Colonic mucosa (tissue), 4 donors: Measurements from ENCODE around the gene KHDC3L. TPM values are rescaled to one million over a fixed set of nuclear protein-coding genes. Genes with fewer than 3 reads are reported as not detected.

Source experiments
- DNase-seq: peaks from one replicate; pipeline ENCODE4 v3.0.0-alpha.2; 2020
- H3K27ac ChIP-seq: fragments of 200-600 bp; one replicate; pipeline ENCODE4 v1.8.0; 2021
- H3K27me3 ChIP-seq: fragments of 200-600 bp; one replicate; pipeline ENCODE4 v1.8.0; 2021
- H3K36me3 ChIP-seq: fragments of 200-600 bp; one replicate; pipeline ENCODE4 v1.8.0; 2021
- H3K4me1 ChIP-seq: fragments of 200-600 bp; one replicate; pipeline ENCODE4 v1.8.0; 2021; ENCODE audit warnings: mild to moderate bottlenecking
- H3K4me3 ChIP-seq: fragments of 200-600 bp; one replicate; pipeline ENCODE4 v1.8.0; 2021
- H3K9ac ChIP-seq, 2 donors: one replicate each; pipeline ENCODE4 v1.7.0; 2013; ENCODE audit warnings: control low read depth in 2 of 2, low read depth in 2 of 2, low read length in 2 of 2
- H3K9me3 ChIP-seq: fragments of 200-600 bp; one replicate; pipeline ENCODE4 v1.8.0; 2021
- intact Hi-C: fragments of 100-400 bp; cut with DNase I; formaldehyde crosslinking; loops from one replicate; pipeline ENCODE4 v1.14.1; 2022
- total RNA-seq, 2 donors: library from RNA; stranded (reverse); fragmentation: NEBNext Ultra II Directional in 1 of 2; extraction: Animal tissue kit (Norgen Biotek cat#: 25700) in 1 of 2; gene quantifications; one replicate each; pipeline ENCODE4 v1.2.1, GENCODE V29; 2021
- TF ChIP-seq, protein P1 (sequence below): fragments of 200-600 bp; IDR thresholded peaks from one replicate; pipeline ENCODE4 v1.8.0; 2022; ENCODE audit warnings: antibody characterized with exemption, mild to moderate bottlenecking
- donor health status: healthy.
- donor health status: DM: no; HTN: no; CAD: no.
- donor health status: DM: no; HTN: no; CAD: no.

The KHDC3L gene
- not detected for total RNA-seq

GRCh38 chr6:73362358-73362757 is at the start of gene KHDC3L:
Gene KHDC3L, plus strand, starts transcription at chr6:73362658. Its CDS starts 72 bp downstream, at chr6:73362730.
- TF ChIP-seq, protein P1, sequence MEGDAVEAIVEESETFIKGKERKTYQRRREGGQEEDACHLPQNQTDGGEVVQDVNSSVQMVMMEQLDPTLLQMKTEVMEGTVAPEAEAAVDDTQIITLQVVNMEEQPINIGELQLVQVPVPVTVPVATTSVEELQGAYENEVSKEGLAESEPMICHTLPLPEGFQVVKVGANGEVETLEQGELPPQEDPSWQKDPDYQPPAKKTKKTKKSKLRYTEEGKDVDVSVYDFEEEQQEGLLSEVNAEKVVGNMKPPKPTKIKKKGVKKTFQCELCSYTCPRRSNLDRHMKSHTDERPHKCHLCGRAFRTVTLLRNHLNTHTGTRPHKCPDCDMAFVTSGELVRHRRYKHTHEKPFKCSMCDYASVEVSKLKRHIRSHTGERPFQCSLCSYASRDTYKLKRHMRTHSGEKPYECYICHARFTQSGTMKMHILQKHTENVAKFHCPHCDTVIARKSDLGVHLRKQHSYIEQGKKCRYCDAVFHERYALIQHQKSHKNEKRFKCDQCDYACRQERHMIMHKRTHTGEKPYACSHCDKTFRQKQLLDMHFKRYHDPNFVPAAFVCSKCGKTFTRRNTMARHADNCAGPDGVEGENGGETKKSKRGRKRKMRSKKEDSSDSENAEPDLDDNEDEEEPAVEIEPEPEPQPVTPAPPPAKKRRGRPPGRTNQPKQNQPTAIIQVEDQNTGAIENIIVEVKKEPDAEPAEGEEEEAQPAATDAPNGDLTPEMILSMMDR: no peak
- intact Hi-C loops: no loop called here
- no peak within 1 kb of the TSS for H3K27ac ChIP-seq
- DNase-seq: no peak
- no peak within 1 kb of the TSS for H3K9ac ChIP-seq
- H3K4me1 ChIP-seq: no peaks in the 10 kb centered on the region
- H3K27me3 ChIP-seq: no peaks in the 10 kb centered on the region
- H3K36me3 ChIP-seq: no peaks in the 10 kb centered on the region
- no peaks in the 10 kb centered on the region for H3K9me3 ChIP-seq
- H3K4me3 ChIP-seq: no peak within 1 kb of the TSS

GRCh38 chr6:73314577-73315492 is 47.6 kb upstream of the KHDC3L start:
- TF ChIP-seq, protein P1: no peak
- DNase-seq: no peak
- Histone ChIP-seq H3K27me3 (peaks cover 18% of the 10 kb centered on the region), H3K4me3 (no peak overlapping the region), H3K9me3 (no peaks in the 10 kb centered on the region), H3K9ac (no peak overlapping the region), H3K36me3 (no peaks in the 10 kb centered on the region), H3K27ac (no peak overlapping the region), H3K4me1 (no peaks in the 10 kb centered on the region)
- intact Hi-C loops: no loop called here

- no peaks in the 10 kb centered on the region for H3K9me3 ChIP-seq
- H3K9ac ChIP-seq: no peak overlapping the region
- DNase-seq: no peak
- TF ChIP-seq, protein P1: no peak
- no peaks in the 10 kb centered on the region for H3K27me3 ChIP-seq
- no peak overlapping the region for H3K4me3 ChIP-seq
- no peaks in the 10 kb centered on the region for H3K4me1 ChIP-seq
- no peak overlapping the region for H3K27ac ChIP-seq
- intact Hi-C loops: no loop called here
- no peaks in the 10 kb centered on the region for H3K36me3 ChIP-seq
Observed at GRCh38 chr6:73323323-73323722, 39.1 kb upstream of the KHDC3L start.

GRCh38 chr6:73325656-73326055 is 36.8 kb upstream of the KHDC3L start:
- H3K27ac ChIP-seq: no peak overlapping the region
- H3K27me3 ChIP-seq: no peaks in the 10 kb centered on the region
- no peaks in the 10 kb centered on the region for H3K4me1 ChIP-seq
- no peak overlapping the region for H3K9ac ChIP-seq
- H3K4me3 ChIP-seq: no peak overlapping the region
- intact Hi-C loops: loop anchor here (5.0 kb wide), 2 partner anchors 38 to 913 kb away; no protein-coding TSS in a partner anchor
- DNase-seq: no peak
- H3K36me3 ChIP-seq: no peaks in the 10 kb centered on the region
- TF ChIP-seq, protein P1: no peak
- no peaks in the 10 kb centered on the region for H3K9me3 ChIP-seq

- Histone ChIP-seq H3K4me1 (no peaks in the 10 kb centered on the region), H3K9ac (no peak overlapping the region), H3K27me3 (no peaks in the 10 kb centered on the region), H3K4me3 (no peak overlapping the region), H3K9me3 (no peaks in the 10 kb centered on the region), H3K36me3 (no peaks in the 10 kb centered on the region), H3K27ac (no peak overlapping the region)
- intact Hi-C loops: loop anchor here (5.0 kb wide), 2 partner anchors 41 to 916 kb away; no protein-coding TSS in a partner anchor
- no peak for DNase-seq
- TF ChIP-seq, protein P1: no peak
Observed at GRCh38 chr6:73328790-73329189, 33.7 kb upstream of the KHDC3L start.
